Endometrial microvascular endothelial cells (primary cell): ENCODE results near the gene KRT35. TPM values are rescaled to one million over a fixed set of nuclear protein-coding genes. Genes with fewer than 3 reads are reported as not detected.

Experiments
- in situ Hi-C: cut with HindIII; loops from 2 replicates; pipeline ENCODE4 v1.10.0; 2017; ENCODE audit warnings: low sequenced_read_pairs, low pct_unique_long_range_greater_than_20kb; ENCODE audit errors: inconsistent ontology term
- total RNA-seq: library from RNA; depleted of rRNA; stranded (reverse); fragments of >200 nt; gene quantifications from one replicate; pipeline ENCODE4 v1.2.3, GENCODE V29; 2015; ENCODE audit errors: inconsistent ontology term

KRT35 gene
- total RNA-seq, 1 donor from 2014 or later: not detected

DNA sequence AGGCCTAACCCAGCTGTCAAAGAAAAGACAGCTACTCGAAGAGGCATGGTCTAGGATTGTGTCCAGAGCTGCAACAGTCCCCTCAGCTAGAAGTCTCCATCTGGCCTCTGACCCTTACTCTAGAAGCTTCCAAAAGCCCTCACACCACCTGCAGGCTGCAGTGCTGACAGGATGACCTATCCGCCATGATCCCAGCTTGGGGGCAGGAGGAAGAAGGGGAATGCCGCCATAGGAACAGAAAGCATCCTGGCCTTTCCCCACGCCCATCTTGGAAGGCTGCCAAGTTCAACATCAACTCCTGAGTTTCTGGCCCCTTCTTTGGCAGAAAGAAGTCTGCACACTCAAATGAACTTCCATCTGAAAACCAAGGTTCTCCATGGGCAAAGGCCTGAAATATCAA is 11.8 kb upstream of the KRT35 start:
- in situ Hi-C loops: no loop called here

DNA sequence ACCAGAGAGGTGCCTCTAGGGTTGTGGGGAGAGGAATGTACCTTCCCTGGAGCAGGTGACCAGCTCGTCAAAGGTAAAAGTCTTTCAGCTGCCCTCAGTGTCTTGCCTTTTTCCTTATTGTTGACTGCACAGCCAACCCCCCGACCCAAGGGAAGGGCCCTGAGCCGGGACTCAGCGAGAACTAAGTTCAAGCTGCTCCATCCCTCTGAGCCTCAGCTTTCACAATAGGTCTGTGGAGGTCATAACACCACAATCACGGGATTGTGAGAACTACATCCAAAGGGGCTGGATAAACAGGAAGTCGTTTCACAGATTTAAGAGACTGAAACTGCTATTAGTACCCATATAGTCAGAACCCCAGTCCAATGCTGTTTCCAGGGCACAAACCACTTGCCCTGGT is 11.4 kb upstream of the KRT35 start:
- in situ Hi-C loops: no loop called here

DNA sequence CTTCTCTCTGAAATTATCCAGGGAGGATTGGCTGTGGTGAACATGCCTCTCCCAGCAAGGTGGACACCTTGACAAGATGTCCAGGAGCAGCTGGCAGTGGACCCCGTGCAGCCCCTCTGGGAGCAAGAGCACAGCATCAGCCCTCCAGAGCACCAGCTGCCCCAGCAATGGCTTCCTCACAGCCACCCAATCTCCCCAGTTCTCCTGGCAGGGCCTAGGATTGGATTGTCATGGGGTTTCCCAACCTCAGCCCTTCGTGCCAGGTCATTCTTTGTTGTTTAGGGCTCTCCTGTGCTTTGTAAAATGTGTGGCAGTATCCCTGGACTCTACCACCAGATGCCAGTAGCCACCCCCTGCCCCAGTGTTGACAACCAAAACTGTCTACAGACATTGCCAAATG is 10.5 kb upstream of the KRT35 start:
- in situ Hi-C loops: no loop called here

DNA sequence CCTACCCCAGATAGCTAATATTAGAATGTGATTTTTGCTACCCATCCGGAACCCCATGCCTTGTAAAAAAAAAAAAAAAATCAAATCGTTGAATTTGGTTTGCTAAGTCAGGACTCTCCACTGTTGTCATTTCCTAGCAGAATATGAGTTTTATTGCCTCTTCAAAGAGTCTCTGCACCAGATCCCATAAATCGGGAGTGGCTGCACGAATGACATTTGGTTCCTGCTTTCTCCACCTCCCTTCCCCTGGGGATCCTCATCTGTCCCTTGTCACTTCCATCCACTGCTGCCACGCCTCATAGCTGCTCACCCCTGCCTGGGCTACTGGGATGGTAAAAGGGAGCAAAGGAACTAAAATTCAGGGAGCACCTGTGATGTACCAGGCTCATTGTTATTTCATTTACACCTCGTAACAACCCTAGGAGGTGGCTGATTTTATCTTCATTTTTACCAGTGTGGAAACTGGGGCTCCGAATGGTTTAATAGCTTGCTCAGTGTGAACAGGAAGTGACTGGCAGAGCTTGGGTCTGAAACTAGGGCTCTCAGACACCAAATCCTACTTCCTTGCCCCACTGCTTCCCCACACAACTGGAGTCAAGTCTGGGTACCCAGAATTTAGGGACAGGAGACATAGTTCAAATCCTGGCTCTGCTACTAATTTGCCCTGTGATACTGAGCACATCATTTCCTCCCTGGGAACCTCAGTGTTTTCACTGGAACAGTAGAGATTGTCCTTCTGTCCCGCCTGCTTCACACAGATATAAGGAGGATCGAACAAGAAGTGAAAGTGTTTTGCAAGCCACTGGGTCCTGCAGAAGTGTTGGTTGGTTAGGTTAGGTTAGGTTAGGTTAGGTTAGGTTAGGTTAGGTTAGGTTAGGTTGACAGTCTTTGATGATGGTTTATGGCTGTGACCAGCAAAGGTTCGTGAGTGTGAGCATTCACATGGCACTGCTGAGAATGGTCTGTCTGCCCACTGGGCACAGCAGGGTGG is 9.3 kb upstream of the KRT35 start:
- in situ Hi-C loops: no loop called here

DNA sequence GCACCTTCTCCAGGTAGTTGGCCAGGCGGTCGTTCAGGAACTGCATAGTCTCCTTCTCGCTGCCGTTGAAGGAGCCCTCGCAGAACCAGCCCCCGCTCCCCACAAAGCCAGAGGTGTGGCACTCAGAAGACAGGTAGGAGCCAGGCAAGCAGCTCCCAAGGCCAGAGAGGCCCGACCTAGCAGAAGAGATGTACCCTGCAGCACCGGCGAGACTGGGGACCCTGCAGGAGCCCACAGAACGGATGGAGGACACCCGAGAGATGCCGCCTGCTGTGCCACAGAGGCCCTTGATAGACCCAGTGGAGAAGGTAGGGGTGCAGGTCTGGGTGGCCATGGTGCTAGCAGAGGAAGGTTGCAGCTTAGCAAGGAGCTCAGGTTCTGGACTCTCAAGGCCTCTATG is 8.6 kb upstream of the KRT35 start, which contains the start of gene KRT36:
Gene KRT36 (minus strand): TSS at position 380 of the 400 bp plus-strand sequence. CDS start 46 bp downstream, at position 334.
- in situ Hi-C loops: no loop called here

DNA sequence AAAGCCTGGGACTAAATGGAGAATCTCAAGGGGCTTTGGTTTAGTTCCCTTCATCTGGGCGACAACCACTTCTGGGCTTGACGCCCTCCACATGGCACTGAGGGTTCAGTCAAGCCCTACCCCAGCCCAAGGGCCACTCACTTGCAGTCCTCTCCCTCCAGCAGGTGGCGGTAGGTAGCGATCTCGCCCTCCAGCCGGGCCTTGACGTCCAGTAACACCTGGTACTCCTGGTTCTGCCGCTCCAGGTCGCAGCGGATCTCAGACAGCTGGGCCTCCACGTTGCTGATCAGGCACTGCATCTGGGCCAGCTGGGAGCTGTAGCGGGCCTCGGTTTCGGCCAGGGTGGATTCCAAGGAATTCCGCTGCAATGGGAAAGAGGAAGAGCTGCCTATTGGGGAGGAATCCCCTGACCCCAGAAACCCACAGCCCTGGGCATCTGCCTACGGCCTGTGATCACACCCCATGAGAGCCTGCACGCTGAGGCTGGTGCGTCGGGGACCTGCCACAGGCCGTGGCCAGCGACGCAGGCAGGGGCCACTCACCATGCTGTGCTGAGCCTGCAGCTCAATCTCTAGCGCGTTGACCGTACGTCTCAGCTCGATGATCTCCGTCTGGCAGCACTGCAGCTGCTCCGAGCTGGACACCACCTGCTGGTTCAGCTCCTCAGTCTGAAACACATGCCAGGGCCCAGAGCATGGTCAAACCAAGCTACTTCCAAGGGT is 6.0 kb upstream of the KRT35 start:
- in situ Hi-C loops: no loop called here

DNA sequence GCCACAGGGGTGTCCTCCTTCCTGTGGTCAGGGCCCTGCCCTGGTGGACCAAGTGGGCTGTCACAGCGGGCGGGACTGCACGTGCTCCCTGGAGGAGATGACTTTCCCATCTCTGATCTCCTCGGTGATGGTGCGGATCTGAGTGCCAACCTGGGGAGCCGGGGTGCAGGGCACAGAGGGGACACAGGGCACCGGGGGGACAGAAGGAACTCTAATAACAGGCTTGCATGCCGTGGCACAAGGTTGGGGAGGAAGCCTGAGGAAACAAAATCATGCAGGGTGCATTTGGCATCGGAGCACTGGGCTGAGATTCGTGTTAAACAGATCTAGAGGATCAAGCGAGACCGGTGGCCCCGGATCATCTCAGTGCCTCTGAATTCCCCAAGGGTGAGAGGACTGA is 5.4 kb upstream of the KRT35 start:
- in situ Hi-C loops: no loop called here

DNA sequence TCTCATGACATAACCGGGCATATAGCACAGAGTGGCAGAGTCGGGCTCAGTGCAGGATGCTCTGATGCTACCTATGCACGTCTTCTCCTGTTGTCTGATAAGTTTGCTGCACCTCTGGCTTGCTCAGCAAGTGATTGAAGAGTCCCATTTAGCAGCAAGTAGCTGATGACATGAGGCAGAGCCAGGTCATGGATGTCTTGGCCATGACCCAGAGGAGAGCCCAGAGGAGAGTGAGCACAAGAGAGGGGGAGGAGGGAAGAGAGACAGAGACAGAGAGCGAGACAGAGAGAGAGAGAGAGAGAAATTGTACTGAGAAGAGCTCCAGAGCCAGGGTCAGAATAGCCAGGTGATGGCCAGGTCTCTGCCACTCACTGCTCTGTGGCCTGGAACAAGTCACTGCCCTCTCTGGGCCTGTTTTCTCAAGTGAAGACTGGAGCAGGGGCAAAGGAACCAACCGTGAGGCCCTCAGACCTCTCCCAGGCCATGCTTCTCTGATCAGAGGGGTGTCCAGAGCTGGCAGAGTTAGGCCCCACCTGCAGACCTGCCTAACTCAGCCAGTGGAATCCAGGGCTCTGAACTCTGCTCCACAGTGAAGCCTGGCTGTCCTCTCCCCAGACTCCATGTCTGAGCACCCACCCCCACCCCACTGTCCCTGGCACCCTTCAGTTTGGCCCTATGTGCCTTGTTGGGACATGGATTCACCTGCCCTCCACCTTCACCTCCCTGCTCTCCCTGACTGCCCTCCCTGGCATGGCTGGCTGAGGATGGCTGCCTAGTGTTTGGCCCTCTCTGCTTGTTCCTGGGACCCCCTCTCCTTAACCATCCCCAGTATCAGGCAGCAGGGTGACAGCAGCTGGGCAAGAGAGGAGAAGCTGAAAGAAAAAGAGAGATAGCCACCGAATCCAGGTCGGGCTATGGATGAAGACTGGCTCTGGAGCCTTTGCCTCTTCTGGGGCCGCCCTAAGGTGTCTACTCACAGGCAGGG is 4.3 kb upstream of the KRT35 start:
- in situ Hi-C loops: no loop called here

DNA sequence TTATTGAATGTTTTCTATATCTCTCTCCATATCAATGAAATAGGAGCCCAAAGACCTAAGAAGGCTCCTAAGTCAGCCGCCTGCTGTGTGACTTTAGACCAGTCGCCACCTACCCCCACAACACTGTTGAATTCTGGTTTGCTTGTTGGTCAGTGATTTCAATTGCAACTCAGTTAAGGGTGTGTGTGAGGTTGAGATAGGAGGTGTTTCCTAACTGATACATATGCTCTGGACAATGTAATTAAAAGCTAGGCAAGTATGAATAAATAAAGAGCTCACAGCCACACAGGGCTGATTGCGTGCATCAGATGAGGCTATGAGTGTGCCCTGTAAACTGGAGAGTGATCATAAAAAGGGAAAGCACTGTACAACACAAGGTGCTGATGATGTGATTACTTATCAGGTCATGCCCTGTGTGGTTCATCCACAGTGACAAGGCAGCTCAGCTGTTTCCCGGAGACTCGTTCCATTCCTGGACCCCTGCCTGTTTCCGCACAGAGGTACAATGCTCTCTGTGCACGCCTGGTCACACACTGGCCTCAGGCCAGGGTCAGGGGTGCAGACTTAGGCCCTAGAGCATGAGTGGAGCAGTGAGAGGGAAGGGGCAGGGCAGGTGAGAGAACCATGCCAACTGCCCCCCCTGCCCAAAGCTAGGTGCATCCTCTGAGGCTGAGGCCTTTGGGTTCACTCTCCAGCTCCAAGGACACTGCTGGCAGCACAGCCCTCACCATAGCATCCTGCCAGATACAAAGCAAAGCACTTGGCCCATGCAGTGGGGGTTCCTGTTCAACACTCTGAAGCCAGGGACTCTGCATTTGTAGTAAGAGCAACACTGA is 3.3 kb upstream of the KRT35 start:
- in situ Hi-C loops: no loop called here

DNA sequence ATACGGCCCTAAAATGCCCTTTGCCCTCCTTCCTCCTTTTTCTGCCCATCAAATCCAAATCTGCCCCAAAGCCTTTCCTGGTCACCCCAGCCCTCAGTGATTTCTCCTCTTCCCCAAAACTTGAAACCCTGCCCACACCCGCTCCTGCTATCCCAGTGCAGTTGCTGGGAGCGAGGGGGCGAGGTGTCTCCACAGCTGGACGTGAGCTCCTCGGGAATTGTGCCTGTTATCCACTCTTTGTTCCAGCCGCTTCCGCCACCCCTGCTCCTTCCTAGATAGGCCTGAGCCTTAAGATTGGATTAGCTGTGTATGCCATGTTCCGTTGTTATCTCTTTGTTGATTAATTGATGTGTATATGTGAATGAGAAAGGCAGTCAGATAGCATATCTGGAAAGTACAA is 2.6 kb upstream of the KRT35 start:
- in situ Hi-C loops: no loop called here

DNA sequence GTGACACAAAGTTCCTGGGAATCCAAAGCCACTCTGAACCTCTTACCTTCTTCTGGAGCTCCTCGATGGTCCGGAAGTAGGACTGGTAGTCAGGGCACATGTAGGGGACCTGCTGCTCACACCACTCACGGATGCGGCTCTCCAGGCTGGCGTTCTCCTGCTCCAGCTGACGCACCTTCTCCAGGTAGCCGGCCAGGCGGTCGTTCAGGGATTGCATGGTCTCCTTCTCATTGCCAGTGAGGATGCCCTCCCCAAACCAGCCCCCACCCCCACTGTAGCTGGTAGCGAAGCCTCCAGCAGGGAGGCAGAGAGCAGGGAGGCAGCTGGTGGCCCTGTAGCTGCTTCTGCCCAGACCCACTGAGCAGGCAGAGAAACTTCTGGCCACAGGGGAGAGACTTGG is 370 bp downstream of the KRT35 start:
- in situ Hi-C loops: no loop called here

DNA sequence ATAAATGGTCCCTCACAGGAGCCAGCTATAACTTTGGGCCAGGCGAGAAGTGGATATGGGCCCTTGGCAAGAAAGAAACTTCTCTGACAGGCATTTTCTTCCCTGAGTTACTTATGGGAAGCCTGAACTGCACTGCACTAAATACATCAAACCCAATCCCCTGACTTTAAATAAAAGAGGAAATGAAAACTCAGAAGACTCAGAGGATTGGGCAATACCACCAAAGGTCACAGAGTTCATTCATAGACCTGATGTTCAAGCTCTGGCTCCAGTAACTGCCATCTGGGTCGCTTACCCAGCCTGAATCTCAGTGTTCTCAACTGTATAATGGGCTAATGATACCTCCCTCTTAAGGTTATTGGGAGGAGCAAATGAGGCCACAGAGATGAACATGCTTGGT is 815 bp downstream of the KRT35 start:
- in situ Hi-C loops: no loop called here

DNA sequence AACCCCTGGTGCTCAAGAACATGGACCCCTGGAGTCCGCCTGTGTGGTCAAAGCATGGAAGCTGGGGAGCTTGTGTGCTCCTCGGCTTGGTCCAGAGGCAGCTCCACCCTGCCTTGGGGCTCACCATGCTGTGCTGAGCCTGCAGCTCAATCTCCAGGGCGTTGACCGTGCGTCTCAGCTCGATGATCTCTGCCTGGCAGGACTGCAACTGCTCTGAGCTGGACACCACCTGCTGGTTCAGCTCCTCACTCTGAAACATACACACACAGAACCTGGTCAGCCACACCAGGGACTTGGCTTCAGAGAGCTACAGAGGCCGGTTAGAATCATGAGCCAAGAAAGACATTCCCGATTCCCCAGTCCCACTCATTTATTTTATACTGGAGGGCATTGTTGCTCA is 2.7 kb downstream of the KRT35 start:
- in situ Hi-C loops: no loop called here

DNA sequence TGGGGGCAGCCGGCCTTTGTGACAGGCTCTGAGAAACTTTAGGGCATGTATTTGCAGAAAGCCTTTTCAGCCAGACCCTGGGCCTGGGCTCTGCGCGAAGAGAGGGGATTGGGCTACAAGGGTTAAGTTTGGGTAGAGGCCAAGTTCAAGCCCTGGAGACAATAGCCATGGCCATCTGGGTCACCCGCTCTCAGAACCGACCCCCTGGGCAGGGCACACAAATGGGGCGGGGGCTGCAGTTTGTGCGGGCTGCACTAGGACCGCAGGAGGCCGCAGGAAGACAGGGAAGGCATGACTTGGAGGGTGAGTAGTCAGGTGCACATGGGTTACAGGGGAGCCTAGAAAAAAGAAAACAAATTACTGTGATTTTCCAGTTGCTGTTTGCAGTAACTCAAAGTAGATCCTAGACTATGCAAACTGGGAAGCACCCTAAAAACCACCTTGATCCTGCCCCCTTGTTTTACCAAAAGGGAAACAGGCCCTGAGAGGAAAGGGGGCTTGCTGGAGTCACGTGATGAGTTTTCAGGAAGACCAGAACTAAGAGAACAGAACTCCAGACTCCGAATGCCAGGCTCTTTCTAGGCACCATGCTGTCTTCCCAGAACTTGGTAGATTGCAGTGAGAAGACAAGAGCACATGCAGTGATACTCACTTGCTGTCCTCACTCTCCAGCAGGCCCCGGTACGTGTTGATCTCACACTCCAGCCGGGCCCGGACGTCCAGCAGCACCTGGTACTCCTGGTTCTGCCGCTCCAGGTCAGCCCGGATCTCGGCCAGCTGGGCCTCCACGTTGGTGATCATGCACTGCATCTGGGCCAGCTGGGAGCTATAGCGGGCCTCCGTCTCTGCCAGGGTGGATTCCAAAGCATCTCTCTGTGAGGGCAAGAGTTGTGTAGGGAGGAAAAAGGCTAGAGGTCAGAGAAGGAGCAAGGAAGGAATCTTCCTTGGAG is 3.8 kb downstream of the KRT35 start:
- in situ Hi-C loops: no loop called here

DNA sequence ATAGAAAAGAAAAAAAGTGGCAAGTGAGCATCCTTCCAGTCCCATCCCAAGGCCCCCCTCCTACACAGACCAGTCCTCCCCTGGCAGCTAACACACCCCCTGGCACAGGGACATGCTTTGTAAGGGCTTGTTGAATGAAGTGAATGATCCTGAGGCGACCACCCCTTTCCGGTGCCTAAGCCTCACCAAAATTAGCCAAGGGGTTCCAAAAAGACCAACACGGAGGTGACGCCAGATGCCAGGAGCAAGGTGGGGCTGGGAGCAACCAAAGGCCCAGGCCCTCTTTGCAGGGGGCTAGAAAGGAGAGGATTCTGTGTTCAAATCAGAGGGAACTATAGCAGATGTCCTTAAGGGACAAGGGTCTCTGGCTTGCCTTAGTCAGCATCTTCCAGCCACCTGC is 5.5 kb downstream of the KRT35 start:
- in situ Hi-C loops: no loop called here

DNA sequence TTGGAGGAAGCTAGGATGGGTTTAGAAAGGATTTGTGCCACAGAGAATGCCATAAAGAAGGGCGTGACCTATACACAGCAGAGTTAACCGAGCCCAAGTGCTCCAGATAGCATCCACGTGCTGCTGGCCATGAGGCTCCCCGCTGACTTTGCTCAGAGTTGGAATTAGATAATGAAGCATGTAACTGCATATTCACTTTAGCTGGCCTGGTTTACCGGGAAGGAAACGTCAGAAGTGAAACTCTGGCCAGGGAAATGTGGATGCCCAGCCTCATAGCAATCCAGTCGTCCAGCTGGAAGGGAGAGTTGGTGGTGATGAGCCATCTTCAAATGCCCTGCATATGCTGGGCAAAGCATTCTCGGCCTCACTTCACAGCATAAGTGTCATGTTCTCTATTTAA is 6.1 kb downstream of the KRT35 start:
- in situ Hi-C loops: no loop called here

DNA sequence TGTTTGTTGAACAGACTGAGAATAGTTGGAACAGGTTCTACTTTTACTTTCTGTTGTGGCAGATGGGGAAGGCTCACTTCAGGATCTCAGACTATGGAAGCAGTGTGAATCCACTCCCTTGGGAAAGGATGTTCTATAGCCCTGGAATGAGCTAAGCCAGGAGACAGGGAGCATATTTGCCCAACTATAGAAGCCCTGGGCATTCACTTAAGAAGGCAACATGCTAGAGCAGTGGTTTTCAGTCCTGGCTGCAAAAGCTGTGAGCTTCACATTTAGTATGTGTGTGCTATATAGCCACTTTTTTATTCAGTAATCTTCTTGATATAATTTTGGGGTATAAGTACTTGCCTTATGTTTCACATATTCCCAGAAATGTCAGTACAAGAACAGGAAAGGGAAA is 12.6 kb downstream of the KRT35 start:
- in situ Hi-C loops: no loop called here
